Activated CD4-positive, alpha-beta T cell treated with anti-CD3 and anti-CD28 coated beads, Interleukin-2, amount 50 U/mL, for 24 hours (primary cell): ENCODE results near the gene MAP7D2.
A peak's percentile ranks its signal among the peaks of the same experiment; 100 is the strongest.

Experiments used
- DNase-seq, 2 donors: peaks; one replicate each; pipeline ENCODE4 v3.0.0-alpha.2; 2020; ENCODE audit warnings: low read depth in 1 of 2, low spot score in 1 of 2

MAP7D2 gene

GRCh38 chrX:19975845-19976244 lies 140.9 kb downstream of the MAP7D2 start:
- DNase-seq, result no peak

GRCh38 chrX:19972984-19973383 lies 143.7 kb downstream of the MAP7D2 start:
- DNase-seq, result no peak

- DNase-seq, result no peak
Observed at GRCh38 chrX:19968276-19968675, 148.4 kb downstream of the MAP7D2 start.

- no peak for DNase-seq
Observed at GRCh38 chrX:19966056-19966455, 150.7 kb downstream of the MAP7D2 start.

GRCh38 chrX:19964017-19964710 lies 152.5 kb downstream of the MAP7D2 start:
- DNase-seq, result peak in 1 of 2 donors; percentile 19

GRCh38 chrX:19960913-19961312 lies 155.8 kb downstream of the MAP7D2 start:
- no peak for DNase-seq

GRCh38 chrX:19958552-19959486 lies 157.9 kb downstream of the MAP7D2 start:
- no peak for DNase-seq

- DNase-seq, result no peak
Observed at GRCh38 chrX:19956923-19957322, 159.8 kb downstream of the MAP7D2 start.
